Measurements from ENCODE around the gene LAMB1. TPM values are rescaled to one million over a fixed set of nuclear protein-coding genes. Genes with fewer than 3 reads are reported as not detected.

LAMB1 gene
- total RNA-seq, 1 experiment from 2014 or later: 431 TPM

DNA sequence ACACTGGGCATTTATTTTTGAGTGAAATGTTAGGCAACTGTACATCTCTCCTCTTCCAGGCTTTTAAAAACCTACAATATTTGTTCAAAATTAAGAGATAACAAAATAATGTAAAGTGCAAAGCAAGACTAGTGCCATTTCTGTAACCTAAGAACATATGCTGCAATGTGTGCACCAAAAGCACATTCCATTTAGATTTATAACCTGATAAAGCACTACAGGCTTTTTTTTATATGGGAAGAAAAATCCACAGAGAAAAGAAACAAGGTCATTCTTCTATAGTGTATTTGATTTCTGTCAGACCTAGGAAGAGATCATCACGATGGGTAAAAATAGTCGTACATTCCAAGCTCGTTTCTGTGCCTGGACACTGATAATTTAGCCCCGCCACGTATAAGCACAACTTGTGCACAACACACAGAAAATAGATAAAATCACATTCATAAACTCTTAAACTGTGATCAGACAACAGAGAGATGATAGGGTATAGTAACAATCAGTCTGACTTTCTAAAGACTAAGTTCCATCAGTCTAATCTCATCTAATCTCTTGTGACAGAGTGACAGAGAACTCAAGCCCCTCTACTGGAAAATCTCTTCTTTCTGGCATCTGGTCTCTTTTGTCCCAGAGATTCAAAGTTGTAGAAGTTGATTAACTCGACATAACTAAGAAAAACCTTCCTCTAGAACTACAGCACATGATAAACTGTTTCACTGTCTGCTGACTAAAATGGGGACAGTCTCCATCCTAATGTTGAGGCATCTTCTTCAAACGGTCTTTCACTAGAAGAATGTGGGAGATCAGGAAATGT is 6.7 kb downstream of the LAMB1 start:
- intact Hi-C loops (cut with micrococcal nuclease; ENCODE audit: unreplicated experiment): no loop called here
- no peak for DNase-seq
- ChIA-PET POLR2A (interaction anchor here (1.4 to 1.7 kb wide), 2 partner anchors 8 to 42 kb away, joined by 6 to 9 read pairs; no protein-coding TSS in a partner anchor), CTCF (interaction anchor here (0.9 kb wide), 1 partner anchor 20 kb away, joined by 4 read pairs; no protein-coding TSS in a partner anchor)
- Mint-ChIP-seq H3K27ac (ENCODE audit: unreplicated experiment) (peak overlapping the region; percentile 86), H3K36me3 (ENCODE audit: insufficient read depth, unreplicated experiment) (peaks cover 100% of the 10 kb centered on the region), H3K27me3 (ENCODE audit: insufficient read depth, unreplicated experiment) (no peaks in the 10 kb centered on the region), H3K9me3 (ENCODE audit: unreplicated experiment) (no peaks in the 10 kb centered on the region), H3K4me1 (ENCODE audit: low read depth, unreplicated experiment) (peaks cover 27% of the 10 kb centered on the region), H3K4me3 (ENCODE audit: unreplicated experiment) (peak overlapping the region; percentile 69)
- Histone ChIP-seq H3K27me3 (replicated peaks; ENCODE audit: control insufficient read depth, insufficient read depth, low read length) (no peaks in the 10 kb centered on the region), H3K9me3 (no peaks in the 10 kb centered on the region), H3K4me3 (ENCODE audit: low read depth, low read length) (no peak overlapping the region), H3K4me1 (peaks cover 70% of the 10 kb centered on the region), H3K36me3 (ENCODE audit: control insufficient read depth, insufficient read depth, low read length) (peaks cover 4% of the 10 kb centered on the region)
- TF ChIP-seq, protein P1, sequence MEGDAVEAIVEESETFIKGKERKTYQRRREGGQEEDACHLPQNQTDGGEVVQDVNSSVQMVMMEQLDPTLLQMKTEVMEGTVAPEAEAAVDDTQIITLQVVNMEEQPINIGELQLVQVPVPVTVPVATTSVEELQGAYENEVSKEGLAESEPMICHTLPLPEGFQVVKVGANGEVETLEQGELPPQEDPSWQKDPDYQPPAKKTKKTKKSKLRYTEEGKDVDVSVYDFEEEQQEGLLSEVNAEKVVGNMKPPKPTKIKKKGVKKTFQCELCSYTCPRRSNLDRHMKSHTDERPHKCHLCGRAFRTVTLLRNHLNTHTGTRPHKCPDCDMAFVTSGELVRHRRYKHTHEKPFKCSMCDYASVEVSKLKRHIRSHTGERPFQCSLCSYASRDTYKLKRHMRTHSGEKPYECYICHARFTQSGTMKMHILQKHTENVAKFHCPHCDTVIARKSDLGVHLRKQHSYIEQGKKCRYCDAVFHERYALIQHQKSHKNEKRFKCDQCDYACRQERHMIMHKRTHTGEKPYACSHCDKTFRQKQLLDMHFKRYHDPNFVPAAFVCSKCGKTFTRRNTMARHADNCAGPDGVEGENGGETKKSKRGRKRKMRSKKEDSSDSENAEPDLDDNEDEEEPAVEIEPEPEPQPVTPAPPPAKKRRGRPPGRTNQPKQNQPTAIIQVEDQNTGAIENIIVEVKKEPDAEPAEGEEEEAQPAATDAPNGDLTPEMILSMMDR (IDR thresholded peaks at IDR 0.05; ENCODE audit: insufficient read depth in 1 of 2, low read depth in 1 of 2, low read length in 1 of 2, severe bottlenecking in 1 of 2, unreplicated experiment in 1 of 2): no peak
- BruUV-seq (replicated peaks): no TSS peak

DNA sequence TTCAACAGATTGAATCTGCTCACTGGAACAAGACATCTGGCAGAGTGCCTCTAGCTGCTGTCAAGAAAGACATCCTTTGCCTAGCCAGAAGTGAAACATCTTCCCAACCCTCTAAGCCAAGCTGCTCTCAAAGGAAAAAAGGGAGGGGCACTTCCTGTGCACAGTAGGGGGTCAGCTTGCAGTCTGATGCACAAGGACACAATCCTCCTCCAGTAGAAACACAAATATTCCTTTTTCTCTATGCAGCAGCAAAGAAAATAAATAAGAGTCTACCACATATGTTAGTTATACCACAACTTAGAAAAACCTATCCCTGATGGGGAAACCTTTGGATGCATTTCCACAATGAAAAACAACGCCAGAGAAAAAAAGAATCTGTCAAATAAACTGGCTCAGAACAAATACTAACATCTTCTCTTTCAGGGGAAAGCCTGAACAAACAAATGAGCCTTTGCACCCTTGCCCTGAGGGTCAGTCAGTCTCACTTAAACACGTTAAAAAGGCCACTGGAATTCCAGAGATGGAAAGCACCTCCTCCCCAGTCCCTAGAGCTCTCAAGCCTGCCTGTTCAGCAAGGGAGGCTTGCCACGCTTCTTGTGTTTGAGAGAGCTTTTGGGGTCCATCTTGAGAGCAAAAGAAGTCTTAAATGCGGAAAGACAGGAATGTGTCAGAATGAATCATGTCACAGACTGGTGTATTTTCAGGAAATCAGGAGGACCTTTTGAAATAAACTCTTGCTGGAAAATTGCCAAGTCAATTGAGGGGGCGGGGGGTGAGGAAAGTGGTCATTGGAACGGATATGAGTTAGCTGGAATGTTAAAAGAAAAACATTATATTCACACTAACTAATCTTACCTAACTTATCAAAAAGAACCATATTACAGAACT is 7.5 kb downstream of the LAMB1 start:
- TF ChIP-seq, protein P1 (IDR thresholded peaks at IDR 0.05; ENCODE audit: insufficient read depth in 1 of 2, low read depth in 1 of 2, low read length in 1 of 2, severe bottlenecking in 1 of 2, unreplicated experiment in 1 of 2): no peak
- Mint-ChIP-seq H3K4me1 (ENCODE audit: low read depth, unreplicated experiment) (peaks cover 27% of the 10 kb centered on the region), H3K9me3 (ENCODE audit: unreplicated experiment) (no peaks in the 10 kb centered on the region), H3K4me3 (ENCODE audit: unreplicated experiment) (peak overlapping the region; percentile 69), H3K27ac (ENCODE audit: unreplicated experiment) (peak overlapping the region; percentile 86), H3K36me3 (ENCODE audit: insufficient read depth, unreplicated experiment) (peaks cover 100% of the 10 kb centered on the region), H3K27me3 (ENCODE audit: insufficient read depth, unreplicated experiment) (no peaks in the 10 kb centered on the region)
- no peaks in the 10 kb centered on the region for H3K27me3 ChIP-seq (replicated peaks; ENCODE audit: control insufficient read depth, insufficient read depth, low read length)
- no peaks in the 10 kb centered on the region for H3K9me3 ChIP-seq
- CTCF ChIA-PET: interaction anchor here (0.9 to 1.0 kb wide), 2 partner anchors 20 to 21 kb away, joined by 3 to 4 read pairs; no protein-coding TSS in a partner anchor
- intact Hi-C loops (cut with micrococcal nuclease; ENCODE audit: unreplicated experiment): loop anchor here (1.0 kb wide), 4 partner anchors 8 to 39 kb away; partner anchors contain the start of gene LAMB1
- no peak overlapping the region for H3K4me3 ChIP-seq (ENCODE audit: low read depth, low read length)
- H3K4me1 ChIP-seq: peaks cover 62% of the 10 kb centered on the region
- peak; percentile 80 to 82 for DNase-seq
- H3K36me3 ChIP-seq (ENCODE audit: control insufficient read depth, insufficient read depth, low read length): peaks cover 2% of the 10 kb centered on the region; the same call in 1 of the 2 replicates
- POLR2A ChIA-PET: interaction anchor here (1.4 to 1.7 kb wide), 2 partner anchors 9 to 42 kb away, joined by 6 to 9 read pairs; no protein-coding TSS in a partner anchor
- no TSS peak for BruUV-seq (replicated peaks)

Data from Caco-2 (cell line).